ENCODE data around the gene MYO18B.

MYO18B gene

GRCh38 chr22:25714070-25714469 is 27.9 kb upstream of the MYO18B start:
- DNase-seq (ENCODE audit: low spot score), result no peak

- DNase-seq (ENCODE audit: low spot score), result no peak
Observed at GRCh38 chr22:25714739-25715138, 27.2 kb upstream of the MYO18B start.

DNA sequence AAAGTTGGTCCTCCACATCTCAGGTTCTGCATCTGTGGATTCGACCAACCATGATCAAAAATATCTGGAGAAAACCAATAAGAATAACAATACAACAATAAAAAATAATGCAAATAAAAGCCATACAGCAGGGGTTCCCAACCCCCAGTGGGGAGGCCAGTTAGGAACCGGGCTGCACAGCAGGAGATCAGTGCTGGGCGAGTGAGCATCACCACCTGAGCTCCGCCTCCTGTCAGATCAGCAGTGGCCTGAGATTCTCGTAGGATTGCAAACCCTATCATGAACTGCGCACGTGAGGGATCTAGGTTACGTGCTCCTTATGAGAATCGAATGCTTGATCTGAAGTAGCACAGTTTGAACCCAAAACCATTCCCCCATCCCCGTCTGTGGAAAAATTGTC is 25.4 kb upstream of the MYO18B start:
- no peak for DNase-seq (ENCODE audit: low spot score)

DNA sequence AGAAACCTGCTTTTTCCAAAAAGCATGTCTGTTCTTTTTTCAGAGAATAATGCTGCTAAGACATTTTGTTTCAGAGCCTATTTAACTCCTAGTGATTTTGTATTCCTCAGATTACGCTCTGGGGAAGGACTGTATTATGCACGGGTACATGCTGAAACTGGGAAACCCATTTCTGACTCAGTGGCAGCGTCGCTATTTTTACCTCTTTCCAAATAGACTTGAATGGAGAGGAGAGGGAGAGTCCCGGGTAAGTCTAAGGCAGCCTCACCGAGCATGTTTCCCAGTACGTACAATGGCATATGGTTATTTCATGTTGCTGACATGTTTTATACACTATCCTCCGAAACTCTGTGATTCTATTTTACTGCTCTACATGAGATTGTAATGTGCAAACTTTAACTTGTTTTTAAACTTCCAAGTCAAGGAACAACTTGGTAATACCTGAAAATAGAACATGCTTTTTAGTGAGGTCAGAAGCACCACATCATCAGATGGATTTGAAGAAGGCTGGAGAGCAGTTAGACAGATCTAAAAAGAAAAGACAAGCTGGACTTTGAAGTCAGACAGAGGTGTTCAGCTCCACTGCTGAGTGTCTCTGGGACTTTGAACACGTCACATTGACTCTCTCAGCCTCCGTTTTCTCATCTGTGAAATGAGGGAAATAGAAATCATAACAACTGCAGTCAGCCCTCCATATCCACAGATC is 23.7 kb upstream of the MYO18B start:
- DNase-seq (ENCODE audit: low spot score), result no peak

GRCh38 chr22:25722223-25722622 is 19.8 kb upstream of the MYO18B start:
- no peak for DNase-seq (ENCODE audit: low spot score)

- no peak for DNase-seq (ENCODE audit: low spot score)
Observed at GRCh38 chr22:25722626-25723025, 19.4 kb upstream of the MYO18B start.

- DNase-seq (ENCODE audit: low spot score), result no peak
Observed at GRCh38 chr22:25726241-25726640, 15.7 kb upstream of the MYO18B start.

GRCh38 chr22:25728071-25728470 is 13.9 kb upstream of the MYO18B start:
- no peak for DNase-seq (ENCODE audit: low spot score)

DNA sequence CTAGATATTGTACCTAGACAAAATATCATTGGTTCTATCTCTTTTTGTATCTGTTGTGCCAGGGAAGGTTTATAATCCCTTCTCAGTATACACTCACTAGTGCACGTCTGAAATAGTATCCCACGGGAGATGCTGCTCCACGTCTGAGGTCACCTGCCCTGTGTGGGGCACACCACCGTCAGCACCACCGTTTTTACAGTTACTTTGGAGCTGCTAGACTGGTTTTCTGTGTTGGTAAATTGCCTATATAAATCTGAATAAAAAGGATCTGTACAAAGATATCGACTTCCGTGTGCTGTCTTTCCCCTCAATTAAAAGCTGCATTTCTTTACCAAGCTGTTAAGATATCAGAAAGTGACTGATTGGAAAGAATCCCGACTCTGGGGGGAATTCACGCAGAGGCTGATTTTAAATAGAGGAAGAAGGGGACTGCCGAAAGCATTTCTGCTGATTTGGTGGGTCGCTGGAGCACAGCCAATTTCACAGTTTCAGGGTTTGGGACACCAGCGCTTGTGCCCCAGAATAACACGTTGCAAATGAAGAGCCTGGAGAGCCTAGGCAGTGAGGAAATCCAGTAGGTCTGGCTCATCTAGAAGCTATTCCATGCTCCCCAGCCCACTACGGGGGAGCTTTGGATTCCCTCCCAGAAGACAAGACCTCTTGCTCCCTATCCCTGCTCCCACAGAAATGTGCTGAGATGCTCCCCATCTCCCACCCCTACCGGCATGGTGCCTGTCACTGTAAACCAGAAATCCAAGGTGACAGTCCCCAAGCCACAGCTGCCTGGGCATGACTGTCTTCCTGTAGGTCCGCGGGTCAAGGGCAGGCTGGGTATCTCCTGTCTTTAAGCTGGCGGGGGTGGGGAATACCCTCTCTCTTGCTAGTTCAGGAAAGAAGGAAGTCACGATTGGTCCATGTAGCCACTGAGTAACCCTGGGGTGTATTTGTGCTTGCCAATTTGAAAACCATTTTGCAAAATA is 12.7 kb upstream of the MYO18B start:
- DNase-seq (ENCODE audit: low spot score), result no peak

GRCh38 chr22:25735650-25736049 is 6.3 kb upstream of the MYO18B start:
- DNase-seq (ENCODE audit: low spot score), result no peak

- no peak for DNase-seq (ENCODE audit: low spot score)
Observed at GRCh38 chr22:25736378-25737011, 5.5 kb upstream of the MYO18B start.

GRCh38 chr22:25739659-25740344 is 2.2 kb upstream of the MYO18B start:
- no peak for DNase-seq (ENCODE audit: low spot score)

GRCh38 chr22:25742918-25743708 is 1.1 kb downstream of the MYO18B start:
- no peak for DNase-seq (ENCODE audit: low spot score)

DNA sequence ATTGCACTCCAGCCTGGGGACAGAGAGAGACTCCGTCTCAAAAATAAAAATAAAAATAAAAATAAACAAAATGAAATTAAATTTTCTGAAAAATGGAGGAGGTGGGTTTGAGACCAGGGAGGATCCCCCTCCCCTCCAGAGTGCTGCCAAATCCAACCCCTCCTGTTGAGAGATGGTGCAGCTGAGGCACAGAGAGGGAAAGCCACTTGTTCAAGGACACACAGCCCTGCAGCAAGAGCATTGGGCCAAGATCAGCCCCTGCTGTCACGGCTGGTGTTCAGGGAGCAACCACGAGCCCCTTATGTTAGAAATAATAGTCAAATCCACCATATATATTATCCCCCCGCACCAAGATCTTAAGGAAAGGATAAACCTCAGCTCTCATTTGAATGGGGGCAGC is 2.7 kb downstream of the MYO18B start:
- DNase-seq (ENCODE audit: low spot score), result no peak

DNA sequence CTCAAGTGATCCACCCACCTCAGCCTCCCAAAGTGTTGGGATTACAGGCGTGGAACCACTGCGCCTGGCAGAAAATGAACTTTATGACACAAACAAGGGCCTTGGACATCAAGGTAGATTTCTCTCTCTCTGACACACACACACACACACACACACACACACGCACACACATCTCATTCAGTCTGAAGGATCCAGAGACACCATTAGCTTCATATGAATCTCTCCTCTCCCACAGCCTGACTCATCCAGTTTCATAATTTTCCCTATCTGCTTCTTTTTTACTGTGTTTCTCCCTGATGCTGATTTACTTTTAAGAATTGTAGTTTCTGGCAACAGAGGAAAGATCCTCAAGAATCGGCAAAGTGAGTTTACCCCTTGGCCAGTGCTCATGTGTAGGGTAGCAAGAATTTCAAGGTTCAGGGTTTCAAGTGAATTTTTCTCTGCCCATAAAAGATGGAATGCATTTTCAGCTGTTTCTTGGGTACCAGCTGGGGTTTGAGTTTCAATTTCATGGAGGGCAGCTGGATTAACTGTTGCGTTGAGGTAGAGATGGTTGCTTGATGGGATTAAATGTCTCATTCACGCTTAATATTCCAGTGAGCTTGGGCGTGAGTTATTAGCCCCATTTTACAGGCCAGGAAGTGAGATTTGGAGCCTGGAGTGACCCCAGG is 3.5 kb downstream of the MYO18B start:
- DNase-seq (ENCODE audit: low spot score), result no peak

- DNase-seq (ENCODE audit: low spot score), result no peak
Observed at GRCh38 chr22:25746012-25746373, 4.0 kb downstream of the MYO18B start.

- DNase-seq (ENCODE audit: low spot score), result no peak
Observed at GRCh38 chr22:25747245-25747944, 5.4 kb downstream of the MYO18B start.

DNA sequence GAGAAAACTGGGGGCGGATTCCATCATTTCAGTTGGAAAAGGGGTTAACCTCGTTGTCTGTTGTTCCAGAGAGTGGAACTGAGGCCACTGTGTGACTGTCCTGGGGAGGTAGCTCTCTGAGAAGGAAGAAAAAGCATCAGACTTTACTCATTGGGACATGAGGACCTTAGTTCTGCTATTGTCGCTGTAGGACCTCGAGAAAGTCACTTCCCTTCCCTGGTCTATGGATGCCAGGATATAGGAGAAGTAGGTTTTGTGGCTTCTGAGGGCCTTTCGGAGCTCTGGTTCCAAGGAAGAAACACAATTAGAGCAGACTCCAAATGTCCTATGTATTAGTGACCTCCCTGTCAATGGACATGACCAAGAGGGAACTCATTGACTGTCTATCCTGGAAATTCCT is 6.2 kb downstream of the MYO18B start:
- DNase-seq (ENCODE audit: low spot score), result no peak

DNA sequence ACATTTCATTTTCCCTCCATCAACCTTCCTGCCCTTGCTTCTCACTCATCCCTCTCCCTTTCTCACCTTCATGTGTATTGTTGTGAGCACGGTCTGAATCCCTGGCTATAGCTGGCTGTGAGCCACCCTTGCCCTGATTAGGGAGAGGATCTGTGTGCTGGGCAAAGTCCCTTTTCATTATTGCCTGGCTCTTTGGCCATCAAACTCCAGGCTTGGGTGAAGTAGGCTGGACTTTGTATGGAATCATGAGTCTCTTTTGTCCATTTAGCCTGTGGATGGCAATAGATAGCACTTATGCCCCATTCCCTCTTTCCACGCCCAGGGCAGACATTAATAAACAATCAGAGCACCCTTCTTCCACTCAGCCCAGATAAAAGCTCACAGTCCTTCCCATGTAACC is 6.7 kb downstream of the MYO18B start:
- no peak for DNase-seq (ENCODE audit: low spot score)
